Central memory CD4-positive, alpha-beta T cell (primary cell): ENCODE measurements around the gene OSBPL5.

Experiments
- DNase-seq: peaks from one replicate; pipeline ENCODE4 v3.0.0; 2022

OSBPL5 gene

GRCh38 chr11:3148255-3148989 lies 16.7 kb downstream of the OSBPL5 start:
- no peak for DNase-seq

DNA sequence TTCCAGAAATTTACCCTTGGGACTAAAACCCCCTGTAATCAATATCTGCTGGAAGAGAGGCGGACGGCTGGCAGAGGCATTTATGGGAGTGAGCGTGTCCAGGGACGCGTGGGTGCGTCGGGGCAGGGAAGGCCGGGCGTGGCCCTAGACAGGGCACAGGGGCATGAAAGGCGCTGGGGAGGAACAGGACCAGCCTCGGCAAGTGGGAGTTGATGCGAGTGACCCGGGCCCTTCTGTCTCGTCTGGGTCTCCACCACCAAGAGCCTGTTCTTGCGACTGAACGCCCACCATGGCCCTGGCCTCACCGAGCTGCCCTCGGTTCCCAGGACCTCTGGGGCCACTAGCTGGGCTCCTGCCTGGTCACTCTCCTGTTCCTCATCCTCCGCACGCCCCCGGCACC lies 17.5 kb downstream of the OSBPL5 start:
- DNase-seq, result no peak

DNA sequence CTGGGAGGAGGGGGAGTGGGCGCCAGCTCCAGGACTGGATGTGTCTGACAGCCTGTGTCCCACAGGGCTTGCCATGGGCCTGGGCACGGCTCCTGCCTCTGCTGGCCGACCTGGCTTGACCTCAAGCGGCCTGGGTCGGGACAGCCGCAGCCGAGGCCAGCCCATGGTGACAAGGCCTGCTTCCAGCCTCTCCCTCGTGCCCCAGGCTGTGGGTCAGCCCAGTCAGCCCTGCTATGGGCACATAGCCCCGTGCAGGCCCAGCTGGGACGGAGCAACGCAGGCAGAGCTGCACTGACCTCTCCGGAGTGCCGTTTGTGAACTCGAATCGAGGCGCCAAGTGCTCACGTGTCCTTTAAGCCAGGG lies 17.9 kb downstream of the OSBPL5 start:
- DNase-seq, result no peak

GRCh38 chr11:3146612-3147256 lies 18.4 kb downstream of the OSBPL5 start:
- no peak for DNase-seq

DNA sequence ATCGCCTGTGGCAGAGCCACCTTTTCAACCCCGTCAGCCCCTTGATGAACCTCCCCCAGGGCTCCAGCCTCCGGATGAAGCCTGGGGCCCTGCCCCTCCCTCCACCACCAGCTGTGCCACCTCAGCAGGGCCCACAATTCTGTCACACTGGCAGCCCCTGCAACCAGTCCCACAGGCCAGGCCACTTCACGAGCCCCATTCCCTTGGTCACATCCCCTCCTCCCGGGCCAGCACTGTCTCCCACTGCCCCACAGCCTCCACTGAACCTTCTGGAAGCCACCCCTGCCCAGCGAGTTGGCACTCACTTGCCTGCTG lies 19.9 kb downstream of the OSBPL5 start:
- DNase-seq, result no peak

- DNase-seq, result no peak
Measured at GRCh38 chr11:3144296-3145205, 20.6 kb downstream of the OSBPL5 start.

DNA sequence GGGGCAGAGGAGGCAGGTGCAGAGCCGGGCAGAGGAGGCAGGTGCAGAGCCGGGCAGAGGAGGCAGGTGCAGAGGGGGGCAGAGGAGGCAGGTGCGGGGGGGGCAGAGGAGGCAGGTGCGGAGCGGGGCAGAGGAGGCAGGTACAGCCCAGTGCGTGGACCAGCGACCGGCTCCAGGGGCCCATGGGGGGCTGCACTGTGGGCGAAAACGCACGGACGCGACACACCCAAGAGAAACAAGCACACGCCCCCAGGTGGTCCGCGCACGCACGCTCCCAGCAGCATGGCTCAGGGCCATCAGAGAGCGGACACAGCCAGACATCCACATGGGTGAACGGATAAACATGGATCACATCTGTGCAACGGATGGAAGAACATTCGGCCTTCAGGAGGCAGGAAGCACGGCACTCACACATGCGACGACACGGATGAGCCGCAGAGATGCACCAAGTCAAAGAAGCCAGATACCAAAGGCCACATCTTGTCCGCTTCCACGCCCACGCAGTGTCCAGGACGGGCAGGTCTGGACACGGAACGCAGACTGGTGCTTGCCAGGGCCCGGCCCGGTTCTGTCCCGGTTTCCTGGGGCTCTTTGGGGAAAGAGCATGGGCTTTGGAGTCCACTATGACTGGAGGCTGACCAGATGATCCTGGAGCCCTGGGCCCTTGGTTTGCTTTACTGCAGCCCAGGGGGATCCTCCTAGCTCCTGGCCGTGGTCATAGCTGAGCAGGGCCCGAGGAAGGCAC lies 21.8 kb downstream of the OSBPL5 start:
- DNase-seq, result no peak

GRCh38 chr11:3140291-3140603 lies 24.9 kb downstream of the OSBPL5 start:
- no peak for DNase-seq

- DNase-seq, result no peak
Measured at GRCh38 chr11:3139481-3140290, 25.4 kb downstream of the OSBPL5 start.

DNA sequence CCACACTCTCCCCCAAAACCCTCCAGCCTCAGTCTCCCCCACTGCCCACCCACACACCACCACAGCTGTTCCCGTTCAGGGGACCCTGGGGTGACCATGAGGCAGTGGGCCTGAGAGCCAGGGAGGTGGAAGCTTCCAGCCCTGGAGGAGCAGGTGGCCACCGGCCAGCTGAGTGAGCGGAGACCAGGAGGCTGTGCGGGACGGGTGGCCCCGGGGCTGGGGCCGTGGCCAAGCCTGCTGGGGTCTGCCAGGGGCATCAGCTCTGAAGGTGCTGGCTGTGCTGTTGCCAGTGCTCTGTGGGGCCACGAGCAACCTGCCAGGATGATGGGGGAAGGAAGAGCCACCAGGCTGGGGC lies 26.0 kb downstream of the OSBPL5 start:
- no peak for DNase-seq

DNA sequence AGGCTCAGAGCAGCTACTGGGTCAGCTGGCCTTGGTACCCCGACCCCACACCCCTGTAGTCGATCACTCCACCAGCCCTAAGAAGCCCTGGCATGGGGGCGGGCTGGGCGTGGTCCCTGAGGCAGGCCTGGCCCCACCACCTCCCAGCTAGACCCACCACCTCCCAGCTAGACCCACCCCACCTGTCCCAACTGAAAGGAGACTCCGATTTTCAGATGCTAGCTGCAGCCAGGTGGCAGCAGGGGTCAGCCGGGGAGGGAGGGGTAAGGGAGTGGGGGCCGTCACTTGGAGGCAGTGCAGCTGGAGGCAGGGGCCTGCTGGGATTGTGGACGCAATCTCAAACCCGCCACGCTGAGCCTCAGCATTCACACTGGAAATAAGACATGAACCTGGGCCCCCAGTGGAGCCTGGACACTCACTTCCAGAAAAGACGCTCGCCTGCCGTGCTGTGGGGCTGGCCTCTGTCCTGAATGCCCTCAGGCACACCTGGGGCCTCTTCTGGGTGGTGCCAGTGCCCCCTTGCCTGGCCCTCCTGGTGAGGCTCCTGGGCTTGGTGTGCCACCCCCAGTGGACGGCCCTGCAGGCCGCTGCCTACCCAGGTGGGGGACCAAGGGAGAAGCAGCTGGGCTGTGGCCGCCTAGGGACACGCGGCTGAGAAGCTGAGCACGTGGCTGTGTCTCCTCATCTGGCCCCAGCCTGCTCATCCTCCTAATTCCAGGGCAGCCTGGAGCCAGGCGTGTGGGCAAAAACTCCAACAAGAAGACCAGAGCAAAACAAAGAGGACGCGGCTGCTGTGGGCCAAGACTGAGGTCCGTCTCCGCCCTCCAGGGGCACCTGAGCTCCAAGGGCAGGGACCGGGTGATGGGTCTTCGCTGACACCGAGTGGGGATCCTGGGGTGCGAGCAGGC lies 26.7 kb downstream of the OSBPL5 start:
- no peak for DNase-seq

GRCh38 chr11:3137486-3138177 lies 27.5 kb downstream of the OSBPL5 start:
- DNase-seq, result no peak

GRCh38 chr11:3136546-3137455 lies 28.3 kb downstream of the OSBPL5 start:
- DNase-seq, result no peak

GRCh38 chr11:3135481-3136440 lies 29.3 kb downstream of the OSBPL5 start:
- no peak for DNase-seq

GRCh38 chr11:3134651-3135480 lies 30.2 kb downstream of the OSBPL5 start:
- no peak for DNase-seq

DNA sequence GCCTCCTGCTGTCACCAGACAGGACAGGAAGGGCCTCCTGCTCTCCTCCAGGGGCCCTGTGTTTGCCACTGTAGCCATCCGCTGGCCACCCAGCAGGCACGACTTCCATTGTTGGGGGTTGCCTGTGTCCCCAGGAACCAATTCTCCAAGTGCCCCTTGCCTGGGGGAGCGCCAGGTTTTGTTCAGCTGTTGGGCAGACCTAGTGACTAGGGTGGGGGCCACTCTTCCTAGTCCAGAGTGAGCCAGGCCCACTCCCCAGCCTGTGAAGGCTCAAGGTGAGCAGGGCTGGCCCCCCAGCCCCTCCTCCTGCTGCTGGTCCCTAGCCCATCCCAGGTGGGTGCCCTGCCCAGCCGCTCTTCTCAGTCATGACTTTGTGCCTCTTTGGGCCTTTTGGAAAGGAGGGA lies 30.9 kb downstream of the OSBPL5 start:
- no peak for DNase-seq
